HG03045 (cell line): Measurements from ENCODE around the gene DIRAS1.

Source experiments
- ATAC-seq: cut with Tn5 transposase; IDR thresholded peaks from one replicate; pipeline ENCODE4 v1.9.1; 2021; ENCODE audit warnings: mild to moderate bottlenecking, moderate library complexity; ENCODE audit not compliant: unreplicated experiment

The DIRAS1 gene

GRCh38 chr19:2720777-2721569 lies at the start of gene DIRAS1:
DIRAS1 (minus strand) TSS chr19:2721372; CDS start chr19:2717806, 3,566 bp downstream.
- ATAC-seq = no peak

GRCh38 chr19:2770055-2771013 lies 49.2 kb upstream of the DIRAS1 start:
- ATAC-seq = no peak

GRCh38 chr19:2769218-2769617 lies 48.0 kb upstream of the DIRAS1 start:
- ATAC-seq = no peak

- no peak for ATAC-seq
Observed at GRCh38 chr19:2768365-2769132, 47.4 kb upstream of the DIRAS1 start.

- no peak for ATAC-seq
Observed at GRCh38 chr19:2767688-2768087, 46.5 kb upstream of the DIRAS1 start.

GRCh38 chr19:2766594-2767372 lies 45.6 kb upstream of the DIRAS1 start:
- ATAC-seq = no peak

- ATAC-seq = no peak
Observed at GRCh38 chr19:2765376-2765775, 44.2 kb upstream of the DIRAS1 start.

- no peak for ATAC-seq
Observed at GRCh38 chr19:2764945-2765344, 43.8 kb upstream of the DIRAS1 start.

GRCh38 chr19:2763687-2764086 lies 42.5 kb upstream of the DIRAS1 start:
- no peak for ATAC-seq

- ATAC-seq = no peak
Observed at GRCh38 chr19:2762783-2763496, 41.8 kb upstream of the DIRAS1 start.

GRCh38 chr19:2761876-2762782 lies 41.0 kb upstream of the DIRAS1 start:
- ATAC-seq = no peak

- ATAC-seq = no peak
Observed at GRCh38 chr19:2761309-2761677, 40.1 kb upstream of the DIRAS1 start.

- ATAC-seq = no peak
Observed at GRCh38 chr19:2759965-2760364, 38.8 kb upstream of the DIRAS1 start.

GRCh38 chr19:2759362-2759761 lies 38.2 kb upstream of the DIRAS1 start:
- no peak for ATAC-seq

- ATAC-seq = no peak
Observed at GRCh38 chr19:2758601-2759313, 37.6 kb upstream of the DIRAS1 start.

- no peak for ATAC-seq
Observed at GRCh38 chr19:2756921-2757881, 36.0 kb upstream of the DIRAS1 start.

- no peak for ATAC-seq
Observed at GRCh38 chr19:2756477-2756876, 35.3 kb upstream of the DIRAS1 start.
